Stimulated activated CD4-positive, alpha-beta T cell treated with anti-CD3 and anti-CD28 coated beads, Interleukin-15, amount 100 ng/mL, for 1 hour (primary cell): ENCODE results near the gene SYNJ1.
"Not testable (repeated sequence)": the region's sequence is repeated elsewhere in the genome, so short reads cannot be mapped to it uniquely, and the experiment has no call there.

Experiments used
- DNase-seq, 2 donors: peaks; one replicate each; pipeline ENCODE4 v3.0.0-alpha.2; 2020; ENCODE audit warnings: low read depth in 1 of 2, low spot score in 1 of 2

Gene SYNJ1

DNA sequence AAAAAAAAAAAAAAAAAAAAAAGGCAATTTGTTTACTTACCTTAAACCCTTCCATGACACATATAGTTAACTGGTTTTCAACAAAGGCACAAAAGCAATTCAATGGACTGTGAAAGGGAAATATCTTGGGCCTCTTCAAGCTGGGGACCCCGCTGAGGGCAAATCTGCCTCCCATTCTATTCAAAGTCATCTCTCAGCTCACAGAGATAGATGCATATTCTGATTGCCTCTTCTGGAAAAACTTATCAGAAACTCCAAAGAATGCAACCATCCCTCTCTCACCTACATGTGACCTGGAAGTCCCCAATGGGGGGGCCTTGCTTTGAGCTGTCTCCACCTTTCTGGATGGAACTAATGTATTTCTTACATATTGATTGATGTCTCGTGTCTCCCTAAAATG, 12.1 kb upstream of the SYNJ1 start:
- DNase-seq: no peak

- not testable (repeated sequence) for DNase-seq
Measured at GRCh38 chr21:32736083-32736482, 8.3 kb upstream of the SYNJ1 start.

DNA sequence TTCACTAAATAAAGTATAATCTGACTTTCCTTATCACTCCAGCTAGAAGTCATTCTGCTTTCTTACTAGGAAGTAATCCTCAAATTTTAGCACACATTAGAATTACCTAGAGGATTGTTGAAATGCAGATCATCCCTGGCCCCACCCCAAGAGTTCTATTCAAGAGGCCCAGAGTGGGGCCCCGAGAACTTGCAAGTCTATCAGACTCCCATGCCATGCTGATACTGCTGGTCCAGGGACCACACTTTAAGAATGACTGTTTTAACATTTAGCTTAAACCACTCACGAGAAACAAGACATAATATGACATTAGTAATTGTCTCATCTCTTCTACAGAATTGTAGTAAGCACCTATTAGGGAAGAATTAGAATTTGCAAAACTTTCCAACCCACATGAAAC, 7.7 kb upstream of the SYNJ1 start:
- DNase-seq: no peak

GRCh38 chr21:32733990-32734613, 6.3 kb upstream of the SYNJ1 start:
- DNase-seq: no peak

GRCh38 chr21:32733356-32733755, 5.5 kb upstream of the SYNJ1 start:
- no peak for DNase-seq

- no peak for DNase-seq
Measured at GRCh38 chr21:32732544-32732943, 4.7 kb upstream of the SYNJ1 start.

DNA sequence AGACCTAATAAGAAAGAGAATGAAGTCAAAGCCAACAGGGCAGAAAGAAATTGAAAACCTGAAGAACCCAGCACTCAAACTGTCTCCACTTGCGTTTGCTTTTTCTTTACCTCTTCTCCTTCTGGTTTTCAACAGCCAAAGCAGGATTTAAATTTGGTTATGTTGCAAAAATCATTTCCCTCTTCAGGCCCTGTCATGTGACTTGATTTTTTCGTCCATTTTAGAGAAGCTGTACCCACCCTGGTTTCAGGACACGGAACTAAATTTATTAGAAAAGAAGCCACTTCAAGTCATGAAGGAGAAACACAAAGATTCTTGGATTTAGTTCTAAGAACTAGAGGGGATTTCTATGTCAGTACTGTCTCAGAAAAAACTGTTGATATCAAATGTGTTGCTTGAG, 1.0 kb upstream of the SYNJ1 start:
- DNase-seq: no peak

DNA sequence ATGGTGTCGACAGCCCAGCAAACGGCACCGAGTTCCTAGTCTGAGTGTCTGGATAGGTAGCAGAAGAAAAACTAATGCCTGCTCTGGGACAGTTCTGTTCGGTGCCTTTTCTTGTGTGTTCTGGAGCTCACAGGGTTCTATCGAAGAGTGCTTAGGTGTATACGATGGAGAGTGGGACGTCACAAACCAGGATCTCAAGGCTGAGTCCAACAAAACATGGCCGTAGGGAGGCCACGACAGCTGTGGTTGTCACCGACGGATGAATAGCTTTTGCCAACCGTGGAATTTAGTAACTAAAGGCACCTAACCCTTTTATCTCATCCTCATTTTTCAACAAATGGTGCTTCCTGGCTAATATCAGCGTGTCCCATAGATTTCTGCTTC, 635 bp upstream of the SYNJ1 start:
- no peak for DNase-seq

- no peak for DNase-seq
Measured at GRCh38 chr21:32726839-32727686, 750 bp downstream of the SYNJ1 start.

GRCh38 chr21:32719085-32719484, 8.7 kb downstream of the SYNJ1 start:
- no peak for DNase-seq

DNA sequence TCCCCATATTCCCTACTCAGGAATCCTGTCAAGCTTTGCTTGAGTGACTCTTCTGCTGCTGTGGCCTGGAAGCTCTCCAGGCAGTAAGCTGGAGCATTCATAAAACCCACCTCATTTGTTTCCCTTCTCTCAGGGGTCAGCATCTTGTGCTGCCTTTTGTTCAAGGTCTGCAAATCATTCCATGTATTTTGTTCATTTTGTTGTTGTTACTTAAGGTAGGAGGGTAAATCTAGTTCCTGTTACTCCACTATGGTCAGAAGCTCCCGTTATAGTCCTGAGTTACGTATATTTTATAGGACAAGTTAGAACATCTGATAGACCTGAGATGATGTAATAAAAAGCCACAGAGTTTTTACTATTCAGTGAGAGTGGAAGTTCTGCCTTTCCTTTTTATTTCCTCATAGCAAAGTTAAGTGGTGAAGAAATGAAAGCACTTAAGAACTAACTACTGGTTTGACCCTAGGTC, 9.9 kb downstream of the SYNJ1 start:
- DNase-seq: no peak

- no peak for DNase-seq
Measured at GRCh38 chr21:32716486-32716885, 11.3 kb downstream of the SYNJ1 start.

GRCh38 chr21:32713726-32714125, 14.1 kb downstream of the SYNJ1 start:
- no peak for DNase-seq

DNA sequence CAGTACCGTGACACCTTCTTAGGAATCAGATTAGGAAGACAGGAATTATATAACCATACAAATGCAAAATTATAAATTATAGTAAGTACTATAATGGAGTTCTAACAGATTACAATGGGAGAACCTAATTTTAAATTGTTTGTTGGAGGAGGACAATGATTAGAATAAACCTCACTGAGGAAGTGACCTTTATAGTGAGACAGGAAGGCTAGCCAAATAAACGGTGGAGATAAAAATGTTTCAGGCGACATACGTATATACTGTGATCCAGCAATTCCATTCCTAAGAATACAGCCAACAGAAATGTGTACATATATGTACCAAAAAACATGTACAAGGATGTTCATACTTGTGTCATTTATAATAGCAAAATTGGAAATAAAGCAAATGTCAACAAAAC, 15.2 kb downstream of the SYNJ1 start:
- no peak for DNase-seq

GRCh38 chr21:32712043-32712442, 15.8 kb downstream of the SYNJ1 start:
- no peak for DNase-seq

DNA sequence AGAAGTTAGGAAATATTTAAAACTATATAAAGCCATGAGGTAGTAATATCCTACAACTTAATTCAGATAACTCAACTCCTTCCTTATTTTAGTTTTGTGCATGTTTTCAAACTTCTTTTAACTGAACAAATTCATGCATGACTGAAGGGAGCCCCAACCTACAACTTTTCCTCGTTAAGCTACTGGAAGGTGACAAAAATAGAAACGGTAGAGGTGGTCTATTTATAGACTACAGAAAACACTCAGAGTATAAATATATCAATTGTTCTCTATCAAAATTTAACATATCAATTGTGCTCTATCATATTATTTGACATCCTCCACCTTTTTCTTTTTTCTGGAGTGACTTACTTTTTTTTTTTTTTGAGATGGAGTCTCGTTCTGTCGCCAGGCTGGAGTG, 16.8 kb downstream of the SYNJ1 start:
- DNase-seq: no peak

DNA sequence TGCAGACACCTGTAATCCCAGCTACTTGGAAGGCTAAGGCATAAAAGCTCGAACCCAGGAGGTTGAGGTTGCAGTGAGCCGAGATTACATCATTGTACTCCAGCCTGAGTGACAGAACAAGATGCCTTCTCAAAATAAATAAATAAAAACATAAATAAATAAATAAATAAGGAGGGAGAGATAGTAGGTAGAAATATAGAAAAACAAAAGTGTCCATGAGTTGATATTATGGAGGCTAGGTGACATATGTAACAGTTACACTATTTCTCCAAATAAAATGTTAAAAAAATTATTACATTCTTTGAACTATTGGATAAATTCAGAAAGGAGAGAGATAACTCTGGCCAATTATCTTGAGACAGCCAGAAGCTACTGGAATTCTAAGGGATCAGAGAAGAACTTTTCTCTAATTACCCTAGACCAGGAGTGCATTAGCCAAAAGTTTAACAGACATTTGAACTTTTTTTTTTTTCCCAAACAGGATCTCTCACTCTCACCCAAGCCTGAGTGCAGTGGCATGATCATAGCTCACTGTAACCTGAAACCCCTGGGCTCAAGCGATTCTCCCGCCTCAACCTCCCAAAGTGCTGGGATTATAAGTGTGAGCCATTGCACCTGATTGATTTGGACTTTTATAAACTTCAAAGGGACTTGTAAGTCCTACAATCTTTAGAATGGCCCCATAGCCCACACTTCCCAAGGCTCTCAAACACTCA, 17.6 kb downstream of the SYNJ1 start:
- DNase-seq: no peak

- no peak for DNase-seq
Measured at GRCh38 chr21:32708069-32708468, 19.7 kb downstream of the SYNJ1 start.

DNA sequence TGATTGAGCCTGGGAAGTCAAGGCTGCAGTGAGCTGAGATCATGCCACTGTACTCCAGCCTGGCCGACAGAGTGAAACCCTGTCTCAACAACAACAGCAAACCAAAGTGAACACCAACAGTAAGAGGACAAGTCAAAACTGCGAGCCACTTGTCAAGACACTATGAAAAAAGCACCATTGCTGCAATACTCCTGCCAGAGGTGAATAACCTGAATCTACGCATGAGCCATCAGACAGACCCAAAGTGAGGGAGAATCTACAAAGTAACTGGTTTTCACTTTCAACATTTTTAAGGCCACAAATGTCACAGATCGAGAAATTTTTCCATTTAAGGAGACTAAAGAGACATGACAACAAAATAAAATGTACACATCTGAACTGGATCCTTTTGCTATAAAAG, 21.9 kb downstream of the SYNJ1 start:
- no peak for DNase-seq

- DNase-seq: no peak
Measured at GRCh38 chr21:32705139-32705538, 22.7 kb downstream of the SYNJ1 start.

DNA sequence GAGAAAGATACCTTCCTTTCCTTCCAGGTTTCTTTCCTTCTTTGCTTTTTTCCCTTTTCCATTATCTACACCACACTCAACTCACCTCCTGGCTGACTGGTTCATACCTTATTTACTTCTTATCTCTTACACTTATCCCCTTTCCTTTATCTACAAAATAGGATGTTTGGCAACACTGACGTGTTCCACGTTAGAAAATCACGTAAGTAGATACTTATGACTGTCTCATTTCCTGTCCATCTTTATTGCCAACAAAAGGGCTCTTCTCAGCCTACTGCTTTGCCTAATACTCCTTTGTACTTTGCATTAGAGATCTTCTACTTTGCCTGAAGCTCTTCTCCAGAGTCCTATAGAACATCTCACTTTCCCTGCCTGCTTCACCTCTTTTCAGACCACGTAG, 25.1 kb downstream of the SYNJ1 start:
- DNase-seq: no peak
